K562 (cell line): Measurements from ENCODE around the gene PSME4. TPM values are rescaled to one million over a fixed set of nuclear protein-coding genes. Genes with fewer than 3 reads are reported as not detected.

ENCODE experiments used
- CEBPB ChIP-seq: fragments of 450-650 bp; IDR thresholded peaks from 2 replicates; pipeline ENCODE4 v1.6.1; 2016; ENCODE audit warnings: missing genetic modification characterization, missing compliant biosample characterization
- DMBX1 ChIP-seq: fragments of 250-450 bp; sonication (Bioruptor Pico); IDR thresholded peaks from 2 replicates; pipeline ENCODE4 v1.8.0; 2022; ENCODE audit warnings: inconsistent platforms, mild to moderate bottlenecking, moderate library complexity, borderline replicate concordance
- FOXP1 ChIP-seq: sonication (generic); formaldehyde crosslinking; IDR thresholded peaks from 2 replicates; pipeline ENCODE4 v1.8.0; 2022; ENCODE audit warnings: mild to moderate bottlenecking, missing genetic modification reagents
- JUND ChIP-seq, 2 experiments: IDR thresholded peaks; 2 replicates in 1 of 2; 3 replicates in 1 of 2; pipeline ENCODE4 v1.6.1; 2011; ENCODE audit warnings: borderline replicate concordance in 2 of 2, low read depth in 2 of 2, low read length in 2 of 2, improper control_type of control experiment in 1 of 2, missing biosample characterization in 1 of 2, missing genetic modification characterization in 1 of 2, missing genetic modification reagents in 1 of 2
- SETDB1 ChIP-seq: IDR thresholded peaks from one replicate; pipeline ENCODE4 v1.6.1; 2012; ENCODE audit warnings: low read length, control low read depth, inconsistent platforms
- SIRT6 ChIP-seq: IDR thresholded peaks from one replicate; pipeline ENCODE4 v1.6.1; 2012; ENCODE audit warnings: low read depth, mild to moderate bottlenecking, control low read depth, inconsistent platforms, low read length, moderate library complexity
- SMARCC2 ChIP-seq: fragments of 450-650 bp; IDR thresholded peaks from 2 replicates; pipeline ENCODE4 v1.6.1; 2017; ENCODE audit warnings: antibody characterized with exemption, moderate library complexity, mild to moderate bottlenecking, low read depth
- TAL1 ChIP-seq: fragments of 450-650 bp; IDR thresholded peaks from 2 replicates; pipeline ENCODE4 v1.6.1; 2016; ENCODE audit warnings: mild to moderate bottlenecking
- ZNF217 ChIP-seq: sonication (generic); formaldehyde crosslinking; IDR thresholded peaks from 2 replicates; pipeline ENCODE4 v1.8.0; 2022; ENCODE audit warnings: mild to moderate bottlenecking, missing genetic modification reagents
- ZNF695 ChIP-seq: fragments of 450-650 bp; formaldehyde crosslinking; IDR thresholded peaks from 2 replicates; pipeline ENCODE4 v1.4.0; 2020; ENCODE audit warnings: mild to moderate bottlenecking, moderate library complexity
- ZNF717 ChIP-seq: fragments of 250-450 bp; sonication (Bioruptor Pico); IDR thresholded peaks from 2 replicates; pipeline ENCODE4 v1.5.0; 2021
- ZNF766 ChIP-seq: fragments of 200-800 bp; sonication (Bioruptor generic); conservative IDR thresholded peaks from 2 replicates; pipeline ENCODE4 v1.6.1; 2016; ENCODE audit warnings: missing genetic modification characterization, missing compliant biosample characterization
- polyA plus RNA-seq, 8 experiments: library from polyadenylated mRNA; depleted of rRNA in 4 of 8; stranded (reverse) in 5 of 8; unstranded in 3 of 8; fragments of >200 nt; fragmentation: Nextera tagmentation in 2 of 8; fragmentation: Illumina TruSeq in 1 of 8; extraction: Ambion mirVana in 2 of 8; extraction: Trizol in 1 of 8; gene quantifications; 2 replicates each; pipeline versions ENCODE4 v1.2.1 to v1.2.3, GENCODE V29; 2011 to 2014; ENCODE audit warnings: inconsistent platforms in 1 of 8, missing spikeins in 1 of 8
- total RNA-seq, 7 experiments: library from RNA; depleted of rRNA in 6 of 7; stranded (reverse); fragments of >200 nt in 6 of 7; fragmentation: Illumina TruSeq in 2 of 7; extraction: Trizol in 2 of 7; gene quantifications; 2 replicates each; pipeline versions ENCODE4 v1.2.1 to v1.2.3, GENCODE V29; 2011 to 2021; ENCODE audit warnings: low replicate concordance in 1 of 7
- TF ChIP-seq, protein P1 (sequence below): fragments of 200-600 bp; sonication (generic); IDR thresholded peaks from one replicate; pipeline ENCODE4 v1.6.1; 2012; ENCODE audit warnings: mild to moderate bottlenecking, low read depth, low read length, inconsistent platforms
- TF ChIP-seq, protein P2 (sequence below): fragments of 450-650 bp; formaldehyde crosslinking; IDR thresholded peaks from 2 replicates; pipeline ENCODE4 v1.4.0; 2020; ENCODE audit warnings: mild to moderate bottlenecking, mixed read lengths
- TF ChIP-seq, protein P3 (sequence below): fragments of 450-650 bp; conservative IDR thresholded peaks from 2 replicates; pipeline ENCODE4 v1.6.1; 2016; ENCODE audit warnings: missing genetic modification characterization, low read depth, mild to moderate bottlenecking, missing compliant biosample characterization, moderate library complexity

Gene PSME4
- total and polyA plus RNA-seq, 9 of the 15 experiments (the other 6 are each of a cell fraction or from before 2014, with no cell fraction given), result 24.3 to 77.8 (median 40.5) TPM

DNA sequence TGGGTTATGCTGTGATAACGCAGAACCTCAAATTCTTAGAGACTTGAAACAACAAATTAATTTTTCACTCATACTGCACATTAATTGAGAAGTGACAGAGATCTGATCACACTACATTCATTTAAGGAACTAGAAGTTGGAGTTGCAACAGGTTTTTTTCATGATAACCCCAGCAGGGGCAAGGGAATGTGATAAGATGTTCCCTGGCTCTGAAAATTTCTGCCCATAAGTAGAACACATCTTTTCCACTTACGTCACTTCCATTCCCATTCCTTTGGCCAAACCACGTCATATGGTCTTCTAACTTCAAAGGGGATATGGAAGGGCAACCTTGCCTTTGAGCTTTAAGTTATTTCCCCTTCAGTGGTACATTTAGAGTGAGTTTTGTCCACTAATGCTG is 29.7 kb upstream of the PSME4 start (continued):
- TF ChIP-seq, protein P1, sequence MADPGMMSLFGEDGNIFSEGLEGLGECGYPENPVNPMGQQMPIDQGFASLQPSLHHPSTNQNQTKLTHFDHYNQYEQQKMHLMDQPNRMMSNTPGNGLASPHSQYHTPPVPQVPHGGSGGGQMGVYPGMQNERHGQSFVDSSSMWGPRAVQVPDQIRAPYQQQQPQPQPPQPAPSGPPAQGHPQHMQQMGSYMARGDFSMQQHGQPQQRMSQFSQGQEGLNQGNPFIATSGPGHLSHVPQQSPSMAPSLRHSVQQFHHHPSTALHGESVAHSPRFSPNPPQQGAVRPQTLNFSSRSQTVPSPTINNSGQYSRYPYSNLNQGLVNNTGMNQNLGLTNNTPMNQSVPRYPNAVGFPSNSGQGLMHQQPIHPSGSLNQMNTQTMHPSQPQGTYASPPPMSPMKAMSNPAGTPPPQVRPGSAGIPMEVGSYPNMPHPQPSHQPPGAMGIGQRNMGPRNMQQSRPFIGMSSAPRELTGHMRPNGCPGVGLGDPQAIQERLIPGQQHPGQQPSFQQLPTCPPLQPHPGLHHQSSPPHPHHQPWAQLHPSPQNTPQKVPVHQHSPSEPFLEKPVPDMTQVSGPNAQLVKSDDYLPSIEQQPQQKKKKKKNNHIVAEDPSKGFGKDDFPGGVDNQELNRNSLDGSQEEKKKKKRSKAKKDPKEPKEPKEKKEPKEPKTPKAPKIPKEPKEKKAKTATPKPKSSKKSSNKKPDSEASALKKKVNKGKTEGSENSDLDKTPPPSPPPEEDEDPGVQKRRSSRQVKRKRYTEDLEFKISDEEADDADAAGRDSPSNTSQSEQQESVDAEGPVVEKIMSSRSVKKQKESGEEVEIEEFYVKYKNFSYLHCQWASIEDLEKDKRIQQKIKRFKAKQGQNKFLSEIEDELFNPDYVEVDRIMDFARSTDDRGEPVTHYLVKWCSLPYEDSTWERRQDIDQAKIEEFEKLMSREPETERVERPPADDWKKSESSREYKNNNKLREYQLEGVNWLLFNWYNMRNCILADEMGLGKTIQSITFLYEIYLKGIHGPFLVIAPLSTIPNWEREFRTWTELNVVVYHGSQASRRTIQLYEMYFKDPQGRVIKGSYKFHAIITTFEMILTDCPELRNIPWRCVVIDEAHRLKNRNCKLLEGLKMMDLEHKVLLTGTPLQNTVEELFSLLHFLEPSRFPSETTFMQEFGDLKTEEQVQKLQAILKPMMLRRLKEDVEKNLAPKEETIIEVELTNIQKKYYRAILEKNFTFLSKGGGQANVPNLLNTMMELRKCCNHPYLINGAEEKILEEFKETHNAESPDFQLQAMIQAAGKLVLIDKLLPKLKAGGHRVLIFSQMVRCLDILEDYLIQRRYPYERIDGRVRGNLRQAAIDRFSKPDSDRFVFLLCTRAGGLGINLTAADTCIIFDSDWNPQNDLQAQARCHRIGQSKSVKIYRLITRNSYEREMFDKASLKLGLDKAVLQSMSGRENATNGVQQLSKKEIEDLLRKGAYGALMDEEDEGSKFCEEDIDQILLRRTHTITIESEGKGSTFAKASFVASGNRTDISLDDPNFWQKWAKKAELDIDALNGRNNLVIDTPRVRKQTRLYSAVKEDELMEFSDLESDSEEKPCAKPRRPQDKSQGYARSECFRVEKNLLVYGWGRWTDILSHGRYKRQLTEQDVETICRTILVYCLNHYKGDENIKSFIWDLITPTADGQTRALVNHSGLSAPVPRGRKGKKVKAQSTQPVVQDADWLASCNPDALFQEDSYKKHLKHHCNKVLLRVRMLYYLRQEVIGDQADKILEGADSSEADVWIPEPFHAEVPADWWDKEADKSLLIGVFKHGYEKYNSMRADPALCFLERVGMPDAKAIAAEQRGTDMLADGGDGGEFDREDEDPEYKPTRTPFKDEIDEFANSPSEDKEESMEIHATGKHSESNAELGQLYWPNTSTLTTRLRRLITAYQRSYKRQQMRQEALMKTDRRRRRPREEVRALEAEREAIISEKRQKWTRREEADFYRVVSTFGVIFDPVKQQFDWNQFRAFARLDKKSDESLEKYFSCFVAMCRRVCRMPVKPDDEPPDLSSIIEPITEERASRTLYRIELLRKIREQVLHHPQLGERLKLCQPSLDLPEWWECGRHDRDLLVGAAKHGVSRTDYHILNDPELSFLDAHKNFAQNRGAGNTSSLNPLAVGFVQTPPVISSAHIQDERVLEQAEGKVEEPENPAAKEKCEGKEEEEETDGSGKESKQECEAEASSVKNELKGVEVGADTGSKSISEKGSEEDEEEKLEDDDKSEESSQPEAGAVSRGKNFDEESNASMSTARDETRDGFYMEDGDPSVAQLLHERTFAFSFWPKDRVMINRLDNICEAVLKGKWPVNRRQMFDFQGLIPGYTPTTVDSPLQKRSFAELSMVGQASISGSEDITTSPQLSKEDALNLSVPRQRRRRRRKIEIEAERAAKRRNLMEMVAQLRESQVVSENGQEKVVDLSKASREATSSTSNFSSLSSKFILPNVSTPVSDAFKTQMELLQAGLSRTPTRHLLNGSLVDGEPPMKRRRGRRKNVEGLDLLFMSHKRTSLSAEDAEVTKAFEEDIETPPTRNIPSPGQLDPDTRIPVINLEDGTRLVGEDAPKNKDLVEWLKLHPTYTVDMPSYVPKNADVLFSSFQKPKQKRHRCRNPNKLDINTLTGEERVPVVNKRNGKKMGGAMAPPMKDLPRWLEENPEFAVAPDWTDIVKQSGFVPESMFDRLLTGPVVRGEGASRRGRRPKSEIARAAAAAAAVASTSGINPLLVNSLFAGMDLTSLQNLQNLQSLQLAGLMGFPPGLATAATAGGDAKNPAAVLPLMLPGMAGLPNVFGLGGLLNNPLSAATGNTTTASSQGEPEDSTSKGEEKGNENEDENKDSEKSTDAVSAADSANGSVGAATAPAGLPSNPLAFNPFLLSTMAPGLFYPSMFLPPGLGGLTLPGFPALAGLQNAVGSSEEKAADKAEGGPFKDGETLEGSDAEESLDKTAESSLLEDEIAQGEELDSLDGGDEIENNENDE, result no peak
- TF ChIP-seq, protein P2, sequence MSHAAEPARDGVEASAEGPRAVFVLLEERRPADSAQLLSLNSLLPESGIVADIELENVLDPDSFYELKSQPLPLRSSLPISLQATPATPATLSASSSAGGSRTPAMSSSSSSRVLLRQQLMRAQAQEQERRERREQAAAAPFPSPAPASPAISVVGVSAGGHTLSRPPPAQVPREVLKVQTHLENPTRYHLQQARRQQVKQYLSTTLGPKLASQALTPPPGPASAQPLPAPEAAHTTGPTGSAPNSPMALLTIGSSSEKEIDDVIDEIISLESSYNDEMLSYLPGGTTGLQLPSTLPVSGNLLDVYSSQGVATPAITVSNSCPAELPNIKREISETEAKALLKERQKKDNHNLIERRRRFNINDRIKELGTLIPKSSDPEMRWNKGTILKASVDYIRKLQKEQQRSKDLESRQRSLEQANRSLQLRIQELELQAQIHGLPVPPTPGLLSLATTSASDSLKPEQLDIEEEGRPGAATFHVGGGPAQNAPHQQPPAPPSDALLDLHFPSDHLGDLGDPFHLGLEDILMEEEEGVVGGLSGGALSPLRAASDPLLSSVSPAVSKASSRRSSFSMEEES (CRISPR knock-in tag), result no peak
- peak; percentile 29; the same call in 1 of the 2 replicates for TF ChIP-seq TAL1
- no peak for TF ChIP-seq ZNF717
- TF ChIP-seq SETDB1, result no peak
- TF ChIP-seq CEBPB (tag), result 0 out of 2 replicates have a peak, but pooled peaks have one; percentile 11
- no peak for TF ChIP-seq ZNF766 (CRISPR knock-in tag)
- 0 out of 2 replicates have a peak, but pooled peaks have one; percentile 33 for TF ChIP-seq SMARCC2
- no peak for TF ChIP-seq ZNF217 (CRISPR knock-in tag)
- no peak for TF ChIP-seq FOXP1 (CRISPR knock-in tag)
- TF ChIP-seq, protein P3, sequence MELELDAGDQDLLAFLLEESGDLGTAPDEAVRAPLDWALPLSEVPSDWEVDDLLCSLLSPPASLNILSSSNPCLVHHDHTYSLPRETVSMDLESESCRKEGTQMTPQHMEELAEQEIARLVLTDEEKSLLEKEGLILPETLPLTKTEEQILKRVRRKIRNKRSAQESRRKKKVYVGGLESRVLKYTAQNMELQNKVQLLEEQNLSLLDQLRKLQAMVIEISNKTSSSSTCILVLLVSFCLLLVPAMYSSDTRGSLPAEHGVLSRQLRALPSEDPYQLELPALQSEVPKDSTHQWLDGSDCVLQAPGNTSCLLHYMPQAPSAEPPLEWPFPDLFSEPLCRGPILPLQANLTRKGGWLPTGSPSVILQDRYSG (tag), result no peak
- no peak for TF ChIP-seq DMBX1 (CRISPR knock-in tag)
- no peak for TF ChIP-seq JUND (IDR thresholded peaks at IDR 0.05; ENCODE audit: borderline replicate concordance, low read depth, low read length)
- TF ChIP-seq JUND (tag; IDR thresholded peaks at IDR 0.05; ENCODE audit: borderline replicate concordance, low read depth, low read length), result peak; percentile 56; the same call in 1 of the 3 replicates
- TF ChIP-seq ZNF695 (CRISPR knock-in tag), result no peak
- no peak for TF ChIP-seq SIRT6
